ENCODE results near the gene TAS1R3. TPM values are rescaled to one million over a fixed set of nuclear protein-coding genes. Genes with fewer than 3 reads are reported as not detected.
"Not testable (repeated sequence)": the region's sequence is repeated elsewhere in the genome, so short reads cannot be mapped to it uniquely, and the experiment has no call there.

The TAS1R3 gene
- total and polyA plus RNA-seq, 10 of the 15 experiments (the other 5 are each of a cell fraction or from before 2014, with no cell fraction given): 0.04 to 0.51 (median 0.08) TPM; not detected in 3

DNA sequence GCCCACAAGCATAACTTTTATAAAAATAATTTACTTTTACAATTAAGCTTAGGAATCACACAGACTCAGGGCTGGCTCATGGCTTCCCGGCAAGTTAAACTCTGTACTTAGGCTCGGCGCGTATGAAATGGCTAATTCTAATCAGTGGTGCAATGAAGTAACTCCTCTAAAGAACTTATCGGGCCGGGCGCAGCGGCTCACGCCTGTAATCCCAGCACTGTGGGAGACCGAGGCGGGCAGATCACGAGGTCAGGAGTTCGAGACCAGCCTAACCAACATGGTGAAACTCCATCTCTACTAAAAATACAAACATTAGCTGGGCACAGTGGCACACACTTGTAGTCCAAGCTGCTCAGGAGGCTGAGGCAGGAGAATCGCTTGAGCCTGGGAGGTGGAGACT is 39.0 kb downstream of the TAS1R3 start:
- SMC1A ChIA-PET (ENCODE audit: uncharacterized antibody, unreplicated experiment); H3K9me3 ChIP-seq (replicated peaks; ENCODE audit: control insufficient read depth, insufficient read depth, low read length); H4K20me1 ChIP-seq (ENCODE audit: control insufficient read depth, insufficient read depth); POLR2A ChIA-PET; H3K4me3 ChIP-seq; ATAC-seq; H3K4me2 ChIP-seq (ENCODE audit: control insufficient read depth, insufficient read depth); H3K27me3 ChIP-seq (replicated peaks in 1 of 2; ENCODE audit: control insufficient read depth in 2 of 2, insufficient read depth in 2 of 2, low read length in 1 of 2); BruUV-seq (replicated peaks); H2AFZ ChIP-seq (ENCODE audit: control insufficient read depth, low read depth, low read length); H3K27ac ChIP-seq (ENCODE audit: control insufficient read depth, insufficient read depth); FAIRE-seq; DNase-seq (ENCODE audit: low read depth, low spot score); H3K9ac ChIP-seq (ENCODE audit: control insufficient read depth, insufficient read depth, low read length); in situ Hi-C loops (cut with MboI); H3K36me3 ChIP-seq (ENCODE audit: control insufficient read depth in 2 of 2, insufficient read depth in 2 of 2, low read length in 1 of 2): not testable (repeated sequence)
- intact Hi-C loops (cut with micrococcal nuclease; ENCODE audit: unreplicated experiment): loop anchor here (10.0 kb wide), 1 partner anchor 135 kb away; no protein-coding TSS in a partner anchor
- CTCF ChIA-PET: interaction anchor here (0.9 to 1.9 kb wide), 4 partner anchors 11 to 135 kb away, joined by 3 to 8 read pairs (median 4); partner anchors contain the start of genes CCNL2 and MXRA8
- Histone ChIP-seq H3K4me1 (ENCODE audit: control insufficient read depth, insufficient read depth, low read length) (peaks cover 21% of the 10 kb centered on the region), H3K79me2 (ENCODE audit: control insufficient read depth, insufficient read depth, low read length) (peaks cover 24% of the 10 kb centered on the region)
- RAD21 ChIA-PET (ENCODE audit: unreplicated experiment): interaction anchor here (0.6 kb wide), 1 partner anchor 36 kb away, joined by 4 read pairs; no protein-coding TSS in a partner anchor
- 95% methylated on average over 14 of the region's 14 CpGs for whole genome bisulfite sequencing (ENCODE audit: insufficient coverage, insufficient replicate concordance, low lambda C conversion rate, missing lambda C conversion rate)

DNA sequence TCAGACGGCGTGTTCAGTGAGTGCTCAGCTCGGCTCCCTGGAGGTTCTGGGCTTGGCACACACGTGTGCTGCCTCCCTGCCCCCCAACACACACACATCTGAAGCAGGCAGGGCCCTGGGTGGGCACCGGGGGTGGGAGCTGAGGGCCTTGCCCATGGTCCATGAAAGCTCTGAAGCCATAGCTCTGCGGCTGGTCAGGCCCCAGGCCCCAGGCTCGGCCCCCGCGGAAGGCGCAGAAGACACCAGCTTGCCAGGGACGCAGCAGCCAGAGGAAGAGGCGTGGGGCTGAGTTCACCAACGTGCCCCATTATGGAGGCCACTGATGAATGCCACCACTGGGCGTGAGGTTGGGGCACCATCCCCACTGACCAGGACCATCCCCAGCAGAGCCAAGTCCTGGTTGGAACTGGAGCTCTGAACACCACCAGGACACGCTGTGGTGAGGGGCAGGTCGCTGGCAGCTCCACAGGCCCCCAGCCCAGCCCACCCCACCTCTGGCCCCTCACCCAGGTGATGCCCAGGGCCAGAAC is 39.8 kb downstream of the TAS1R3 start:
- no peak for FAIRE-seq

More for the DNA sequence above, 39.8 kb downstream of the TAS1R3 start:
- ChIA-PET POLR2A (interaction anchor here (1.1 kb wide), 1 partner anchor 67 kb away, joined by 3 read pairs; no protein-coding TSS in a partner anchor), CTCF (interaction anchor here (0.6 to 2.8 kb wide), 14 partner anchors 12 to 386 kb away, joined by 3 to 15 read pairs (median 6); partner anchors contain the start of genes AGRN, CCNL2, DVL1 and MRPL20), SMC1A (ENCODE audit: uncharacterized antibody, unreplicated experiment) (interaction anchor here (1.2 to 1.8 kb wide), 4 partner anchors 47 to 386 kb away, joined by 3 to 5 read pairs (median 3); no protein-coding TSS in a partner anchor), RAD21 (ENCODE audit: unreplicated experiment) (no interaction called here)
- ATAC-seq (no peak), DNase-seq (ENCODE audit: low read depth, low spot score) (no peak)
- intact Hi-C loops (cut with micrococcal nuclease; ENCODE audit: unreplicated experiment): loop anchor here (10.0 kb wide), 1 partner anchor 134 kb away; no protein-coding TSS in a partner anchor
- H3K9me3 ChIP-seq (replicated peaks; ENCODE audit: control insufficient read depth, insufficient read depth, low read length): peaks cover 3% of the 10 kb centered on the region; the same call in 1 of the 3 replicates
- TF ChIP-seq POLR2A (IDR thresholded peaks at IDR 0.05; ENCODE audit: low read depth, low read length) (peak; percentile 31; the same call in 1 of the 2 replicates), STAT3 (IDR thresholded peaks at IDR 0.05; ENCODE audit: low read depth, low read length) (no peak)
- WGBS (ENCODE audit: insufficient coverage, insufficient replicate concordance, low lambda C conversion rate, missing lambda C conversion rate): 85% methylated on average over 13 of the region's 16 CpGs
- H4K20me1 ChIP-seq (ENCODE audit: control insufficient read depth, insufficient read depth): no peaks in the 10 kb centered on the region
- peaks cover 21% of the 10 kb centered on the region for H3K4me1 ChIP-seq (ENCODE audit: control insufficient read depth, insufficient read depth, low read length)
- BruUV-seq (replicated peaks): no TSS peak
- in situ Hi-C loops (cut with MboI): no loop called here
- H3K27ac ChIP-seq (ENCODE audit: control insufficient read depth, insufficient read depth): no peak overlapping the region
- no peaks in the 10 kb centered on the region for H3K27me3 ChIP-seq (replicated peaks in 1 of 2; ENCODE audit: control insufficient read depth in 2 of 2, insufficient read depth in 2 of 2, low read length in 1 of 2)
- H3K9ac ChIP-seq (ENCODE audit: control insufficient read depth, insufficient read depth, low read length): no peak overlapping the region
- no peak overlapping the region for H3K4me3 ChIP-seq
- peaks cover 25% of the 10 kb centered on the region for H3K79me2 ChIP-seq (ENCODE audit: control insufficient read depth, insufficient read depth, low read length)
- peaks cover 0 to 3% of the 10 kb centered on the region in 2 experiments; a peak in 2 of 4 replicates for H3K36me3 ChIP-seq (ENCODE audit: control insufficient read depth in 2 of 2, insufficient read depth in 2 of 2, low read length in 1 of 2)
- H2AFZ ChIP-seq (ENCODE audit: control insufficient read depth, low read depth, low read length): no peak overlapping the region
- no peak overlapping the region for H3K4me2 ChIP-seq (ENCODE audit: control insufficient read depth, insufficient read depth)

Data from GM12878 (cell line).